ENCODE measurements around the gene NRXN3. TPM values are rescaled to one million over a fixed set of nuclear protein-coding genes. Genes with fewer than 3 reads are reported as not detected.

NRXN3 gene
- total and polyA plus RNA-seq, 4 donors, result 1.4 to 8.3 (median 4.4) TPM

GRCh38 chr14:79686196-79686595 lies 1516.0 kb downstream of the NRXN3 start:
- no peaks in the 10 kb centered on the region for H3K9me3 ChIP-seq (ENCODE audit: control insufficient read depth in 4 of 4, insufficient read depth in 3 of 4, low read length in 3 of 4)
- no peak for ATAC-seq (ENCODE audit: insufficient read depth, low FRiP score)
- WGBS, 2 donors, result 63 to 84% methylated on average over 1 of the region's 1 CpG
- H3K9ac ChIP-seq (ENCODE audit: insufficient read depth in 1 of 2, low read length in 2 of 2), result no peak overlapping the region
- no peaks in the 10 kb centered on the region for H3K36me3 ChIP-seq (ENCODE audit: control insufficient read depth in 4 of 4, insufficient read depth in 4 of 4, low read length in 4 of 4)
- no peak for DNase-seq
- H3K4me1 ChIP-seq (ENCODE audit: control insufficient read depth in 5 of 5, insufficient read depth in 5 of 5, low read length in 5 of 5), result no peaks in the 10 kb centered on the region
- no peak overlapping the region for H3K4me3 ChIP-seq
- TF ChIP-seq, protein P1, sequence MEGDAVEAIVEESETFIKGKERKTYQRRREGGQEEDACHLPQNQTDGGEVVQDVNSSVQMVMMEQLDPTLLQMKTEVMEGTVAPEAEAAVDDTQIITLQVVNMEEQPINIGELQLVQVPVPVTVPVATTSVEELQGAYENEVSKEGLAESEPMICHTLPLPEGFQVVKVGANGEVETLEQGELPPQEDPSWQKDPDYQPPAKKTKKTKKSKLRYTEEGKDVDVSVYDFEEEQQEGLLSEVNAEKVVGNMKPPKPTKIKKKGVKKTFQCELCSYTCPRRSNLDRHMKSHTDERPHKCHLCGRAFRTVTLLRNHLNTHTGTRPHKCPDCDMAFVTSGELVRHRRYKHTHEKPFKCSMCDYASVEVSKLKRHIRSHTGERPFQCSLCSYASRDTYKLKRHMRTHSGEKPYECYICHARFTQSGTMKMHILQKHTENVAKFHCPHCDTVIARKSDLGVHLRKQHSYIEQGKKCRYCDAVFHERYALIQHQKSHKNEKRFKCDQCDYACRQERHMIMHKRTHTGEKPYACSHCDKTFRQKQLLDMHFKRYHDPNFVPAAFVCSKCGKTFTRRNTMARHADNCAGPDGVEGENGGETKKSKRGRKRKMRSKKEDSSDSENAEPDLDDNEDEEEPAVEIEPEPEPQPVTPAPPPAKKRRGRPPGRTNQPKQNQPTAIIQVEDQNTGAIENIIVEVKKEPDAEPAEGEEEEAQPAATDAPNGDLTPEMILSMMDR (IDR thresholded peaks at IDR 0.05; ENCODE audit: control extremely low read depth, extremely low read depth), result no peak
- H3K27ac ChIP-seq (ENCODE audit: low read depth in 1 of 2, low read length in 1 of 2), result no peak overlapping the region
- no peaks in the 10 kb centered on the region for H3K27me3 ChIP-seq (ENCODE audit: control insufficient read depth in 3 of 3, insufficient read depth in 3 of 3, low read length in 2 of 3)

DNA sequence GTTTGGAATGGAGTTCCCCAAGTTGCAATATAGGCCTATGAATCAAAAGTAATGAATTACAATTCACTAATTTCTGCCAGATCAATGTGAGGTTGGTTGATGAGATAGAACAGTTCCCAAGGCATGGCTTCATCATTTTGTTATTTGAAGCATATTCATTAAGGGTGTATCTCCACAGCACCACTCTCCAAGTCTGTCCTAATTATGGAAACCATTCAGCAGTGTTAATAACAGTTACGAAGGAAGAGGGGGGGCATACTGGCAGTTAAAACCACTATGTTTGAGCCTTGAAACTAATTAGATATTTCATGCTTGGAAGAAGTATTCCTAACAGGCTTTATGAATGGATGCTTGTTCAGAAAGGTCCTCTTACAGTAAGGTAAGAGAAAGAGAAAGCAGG lies 1520.8 kb downstream of the NRXN3 start:
- TF ChIP-seq, protein P1 (IDR thresholded peaks at IDR 0.05; ENCODE audit: control extremely low read depth, extremely low read depth), result no peak
- Histone ChIP-seq H3K4me3 (no peak overlapping the region), H3K9me3 (ENCODE audit: control insufficient read depth in 4 of 4, insufficient read depth in 3 of 4, low read length in 3 of 4) (no peaks in the 10 kb centered on the region), H3K36me3 (ENCODE audit: control insufficient read depth in 4 of 4, insufficient read depth in 4 of 4, low read length in 4 of 4) (no peaks in the 10 kb centered on the region), H3K9ac (ENCODE audit: insufficient read depth in 1 of 2, low read length in 2 of 2) (no peak overlapping the region), H3K27me3 (ENCODE audit: control insufficient read depth in 3 of 3, insufficient read depth in 3 of 3, low read length in 2 of 3) (no peaks in the 10 kb centered on the region), H3K4me1 (ENCODE audit: control insufficient read depth in 5 of 5, insufficient read depth in 5 of 5, low read length in 5 of 5) (no peaks in the 10 kb centered on the region), H3K27ac (ENCODE audit: low read depth in 1 of 2, low read length in 1 of 2) (no peak overlapping the region)
- 80 to 89% methylated on average over 1 of the region's 1 CpG for WGBS, 2 donors
- ATAC-seq (ENCODE audit: insufficient read depth, low FRiP score) (no peak), DNase-seq (no peak)

DNA sequence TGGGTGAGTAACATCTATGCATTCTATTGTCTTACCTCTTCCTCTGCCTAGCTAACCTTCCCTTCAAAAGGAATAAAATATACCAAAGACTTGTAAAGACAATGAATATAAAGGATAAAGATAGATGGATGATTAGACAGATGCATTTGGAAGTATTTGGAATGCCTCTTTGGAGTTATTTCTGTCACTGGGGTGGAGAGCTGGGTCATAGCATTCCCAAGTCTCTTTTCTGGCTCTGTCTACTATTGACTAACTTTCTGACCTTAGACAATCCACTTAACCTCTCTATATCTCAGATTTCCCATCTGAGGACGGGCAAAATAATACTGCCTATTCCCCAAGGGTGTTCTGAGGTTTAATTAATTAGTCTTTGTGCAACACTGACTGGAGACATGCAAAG lies 1523.8 kb downstream of the NRXN3 start:
- no peak for DNase-seq
- Histone ChIP-seq H3K4me3 (no peak overlapping the region), H3K9ac (ENCODE audit: insufficient read depth in 1 of 2, low read length in 2 of 2) (no peak overlapping the region), H3K27ac (ENCODE audit: low read depth in 1 of 2, low read length in 1 of 2) (no peak overlapping the region), H3K27me3 (ENCODE audit: control insufficient read depth in 3 of 3, insufficient read depth in 3 of 3, low read length in 2 of 3) (no peaks in the 10 kb centered on the region), H3K9me3 (ENCODE audit: control insufficient read depth in 4 of 4, insufficient read depth in 3 of 4, low read length in 3 of 4) (no peaks in the 10 kb centered on the region), H3K36me3 (ENCODE audit: control insufficient read depth in 4 of 4, insufficient read depth in 4 of 4, low read length in 4 of 4) (no peaks in the 10 kb centered on the region), H3K4me1 (ENCODE audit: control insufficient read depth in 5 of 5, insufficient read depth in 5 of 5, low read length in 5 of 5) (no peaks in the 10 kb centered on the region)
- no peak for ATAC-seq (ENCODE audit: insufficient read depth, low FRiP score)
- 32 to 33% methylated on average over 1 of the region's 1 CpG for WGBS, 2 donors
- TF ChIP-seq, protein P1 (IDR thresholded peaks at IDR 0.05; ENCODE audit: control extremely low read depth, extremely low read depth), result no peak

DNA sequence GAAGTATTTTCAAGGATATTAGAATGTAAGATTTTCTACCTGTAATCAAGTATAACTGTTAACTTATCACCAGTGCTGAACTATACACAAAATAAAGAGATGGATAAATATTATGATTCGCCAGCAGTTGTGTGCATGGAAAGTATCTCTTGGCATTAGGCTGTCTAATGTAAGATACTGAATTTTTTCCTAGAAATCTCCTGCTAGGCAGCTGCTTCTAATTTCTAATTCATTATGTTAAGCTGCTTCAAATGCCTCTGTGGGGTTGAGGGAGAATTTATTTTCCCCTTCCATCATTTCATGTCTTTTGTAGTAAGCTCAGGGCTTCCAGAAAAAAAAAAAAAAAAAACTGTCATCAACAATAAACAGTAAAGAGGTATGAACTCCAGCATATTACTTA lies 1525.1 kb downstream of the NRXN3 start:
- Histone ChIP-seq H3K27ac (ENCODE audit: low read depth in 1 of 2, low read length in 1 of 2) (no peak overlapping the region), H3K36me3 (ENCODE audit: control insufficient read depth in 4 of 4, insufficient read depth in 4 of 4, low read length in 4 of 4) (no peaks in the 10 kb centered on the region), H3K4me1 (ENCODE audit: control insufficient read depth in 5 of 5, insufficient read depth in 5 of 5, low read length in 5 of 5) (no peaks in the 10 kb centered on the region), H3K9me3 (ENCODE audit: control insufficient read depth in 4 of 4, insufficient read depth in 3 of 4, low read length in 3 of 4) (no peaks in the 10 kb centered on the region), H3K9ac (ENCODE audit: insufficient read depth in 1 of 2, low read length in 2 of 2) (no peak overlapping the region), H3K4me3 (no peak overlapping the region), H3K27me3 (ENCODE audit: control insufficient read depth in 3 of 3, insufficient read depth in 3 of 3, low read length in 2 of 3) (no peaks in the 10 kb centered on the region)
- WGBS, 2 donors, result 91 to 92% methylated on average over 1 of the region's 1 CpG
- DNase-seq (no peak), ATAC-seq (ENCODE audit: insufficient read depth, low FRiP score) (no peak)
- TF ChIP-seq, protein P1 (IDR thresholded peaks at IDR 0.05; ENCODE audit: control extremely low read depth, extremely low read depth), result no peak

All from lung (tissue), 12 donors.